ENCODE data around the gene SIPA1L3. TPM values are rescaled to one million over a fixed set of nuclear protein-coding genes. Genes with fewer than 3 reads are reported as not detected.

The SIPA1L3 gene
- total and polyA plus RNA-seq, 2 of the 13 experiments (the other 11 are each of a cell fraction or from before 2014, with no cell fraction given) = 5.5 to 7.7 TPM

- in situ Hi-C loops (cut with HindIII; ENCODE audit: extremely low pct_ligation_motif_present, low pct_unique_long_range_greater_than_20kb) = no loop called here
- CTCF ChIA-PET (ENCODE audit: low intra/inter-chr PET ratio, low total read pairs) = no interaction called here
- no peaks in the 10 kb centered on the region for H3K4me1 ChIP-seq (ENCODE audit: insufficient read depth, low read length)
- peaks cover 0 to 6% of the 10 kb centered on the region in 2 experiments; a peak in 3 of 5 replicates for H3K36me3 ChIP-seq (replicated peaks in 1 of 2; ENCODE audit: control insufficient read depth in 1 of 2, insufficient read depth in 2 of 2, low read length in 2 of 2)
- H3K79me2 ChIP-seq (ENCODE audit: insufficient read depth, low read length) = no peaks in the 10 kb centered on the region
- DNase-seq (ENCODE audit: low spot score) (no peak), FAIRE-seq (no peak), ATAC-seq (no peak)
- 95% methylated on average over 9 of the region's 10 CpGs for WGBS (ENCODE audit: low lambda C conversion rate)
- H3K4me2 ChIP-seq (ENCODE audit: low read depth, low read length) = no peak overlapping the region
- TF ChIP-seq CSRNP1 (CRISPR knock-in tag; IDR thresholded peaks at IDR 0.05) (no peak), PBX2 (CRISPR knock-in tag; IDR thresholded peaks at IDR 0.05) (no peak), CBX1 (IDR thresholded peaks at IDR 0.05; ENCODE audit: low read depth) (no peak), ZNF619 (CRISPR knock-in tag; IDR thresholded peaks at IDR 0.05) (no peak), ZNF513 (CRISPR knock-in tag; conservative IDR thresholded peaks at IDR 0.05) (no peak), PLSCR1 (CRISPR knock-in tag; IDR thresholded peaks at IDR 0.05; ENCODE audit: borderline replicate concordance) (no peak), ZNF670 (CRISPR knock-in tag; IDR thresholded peaks at IDR 0.05; ENCODE audit: borderline replicate concordance) (no peak), ZNF441 (CRISPR knock-in tag; IDR thresholded peaks at IDR 0.05; ENCODE audit: borderline replicate concordance) (no peak), PRDM15 (CRISPR knock-in tag; IDR thresholded peaks at IDR 0.05) (no peak), ZSCAN25 (CRISPR knock-in tag; IDR thresholded peaks at IDR 0.05) (no peak), ZNF746 (CRISPR knock-in tag; IDR thresholded peaks at IDR 0.05) (no peak)
- intact Hi-C loops (cut with micrococcal nuclease; ENCODE audit: unreplicated experiment) = no loop called here
- H3K27ac ChIP-seq (ENCODE audit: extremely low read length, insufficient read depth, low read length) = no peak overlapping the region
- no peak overlapping the region for H3K9ac ChIP-seq (ENCODE audit: insufficient read depth, low read depth, low read length)
- H3K4me3 ChIP-seq (replicated peaks in 1 of 3; ENCODE audit: insufficient read depth in 1 of 3, low read depth in 2 of 3, low read length in 3 of 3) = no peak overlapping the region
- no peaks in the 10 kb centered on the region for H4K20me1 ChIP-seq (ENCODE audit: insufficient read depth, low read length)
- POLR2A ChIA-PET = no interaction called here
- no TSS peak for BruUV-seq (replicated peaks)
- no peaks in the 10 kb centered on the region for H3K9me3 ChIP-seq (ENCODE audit: low read length)
- no peak overlapping the region for H2AFZ ChIP-seq (ENCODE audit: low read length)
- H3K27me3 ChIP-seq (ENCODE audit: control insufficient read depth in 1 of 2, insufficient read depth in 2 of 2, low read length in 2 of 2) = no peaks in the 10 kb centered on the region
Measured at GRCh38 chr19:38185562-38185961, 278.6 kb downstream of the SIPA1L3 start.
